ENCODE data around the gene SND1. TPM values are rescaled to one million over a fixed set of nuclear protein-coding genes. Genes with fewer than 3 reads are reported as not detected.

Gene SND1
- total and polyA plus RNA-seq, 2 of the 4 experiments (the other 2 are of a cell fraction) = 154 to 294 TPM

DNA sequence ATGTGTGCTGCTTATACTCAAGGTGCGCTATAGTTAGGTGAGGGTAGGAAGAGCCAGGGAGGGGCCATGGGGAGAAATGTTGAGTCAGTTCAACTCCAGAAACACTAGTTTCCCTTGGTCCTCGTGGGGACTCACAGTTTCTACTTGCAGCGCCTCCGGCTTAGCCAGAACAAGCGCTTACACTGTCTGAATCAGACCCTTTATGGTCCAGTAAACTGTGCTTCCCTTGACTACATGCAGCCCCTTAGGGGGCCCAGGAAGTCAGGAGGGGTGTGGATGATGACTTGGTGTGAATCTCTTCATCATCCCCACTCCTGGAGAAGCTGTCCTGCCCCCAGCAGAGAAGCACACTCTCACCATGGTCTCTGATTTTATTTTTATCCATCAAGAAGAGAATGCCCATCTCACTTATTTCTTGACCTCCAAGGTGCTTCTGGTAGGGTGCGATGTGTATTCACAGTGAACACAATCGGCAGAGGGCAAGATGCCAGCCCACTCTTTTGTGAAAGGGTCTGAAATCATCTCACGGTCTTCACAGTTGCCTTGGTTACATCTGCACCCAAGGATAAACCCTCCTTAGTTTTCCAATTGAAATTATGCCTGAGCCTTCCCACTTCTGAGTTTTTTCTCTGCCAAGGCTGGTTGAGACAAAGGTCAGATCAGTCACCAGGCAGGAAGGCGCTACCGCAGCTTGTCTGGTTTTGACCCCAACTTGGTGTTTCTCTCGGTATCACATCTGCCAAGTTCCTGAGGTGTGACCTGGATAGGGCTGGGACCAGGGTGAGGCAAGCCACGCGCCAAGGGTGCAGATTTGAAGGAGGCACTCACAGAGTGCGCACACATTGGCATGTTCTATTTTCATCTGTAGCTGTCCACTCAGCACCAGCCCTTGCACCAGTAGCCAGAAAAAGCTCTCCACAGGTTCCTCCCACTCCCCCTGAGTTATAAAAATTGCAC, 441.9 kb downstream of the SND1 start:
- no peak overlapping the region for H3K14ac ChIP-seq (replicated peaks; ENCODE audit: low read depth, low read length)

More for the DNA sequence above, 441.9 kb downstream of the SND1 start:
- Histone ChIP-seq H4K8ac (ENCODE audit: low read depth in 2 of 2, low read length in 2 of 2) (no peak overlapping the region), H3K9me1 (ENCODE audit: insufficient read depth, low read length) (peaks cover 15% of the 10 kb centered on the region), H3K27me3 (ENCODE audit: control insufficient read depth, insufficient read depth, low read length) (no peaks in the 10 kb centered on the region), H3K36me3 (ENCODE audit: control insufficient read depth, insufficient read depth, low read length) (peaks cover 53% of the 10 kb centered on the region), H4K20me1 (ENCODE audit: insufficient read depth, low read length) (no peaks in the 10 kb centered on the region; the same call in 1 of the 2 replicates), H4K91ac (ENCODE audit: insufficient read depth, low read depth, low read length) (no peak overlapping the region), H3K18ac (ENCODE audit: low read depth, low read length) (no peak overlapping the region), H2BK5ac (ENCODE audit: low read depth, low read length, poor library complexity, severe bottlenecking) (no peak overlapping the region), H4K5ac (ENCODE audit: low read depth, low read length) (no peak overlapping the region), H3K9me3 (ENCODE audit: control insufficient read depth, insufficient read depth, low read length) (no peaks in the 10 kb centered on the region), H2BK120ac (ENCODE audit: low read depth, low read length) (no peak overlapping the region), H2AK5ac (ENCODE audit: low read depth, low read length) (no peak overlapping the region), H3K4me1 (ENCODE audit: control insufficient read depth, insufficient read depth, low read length) (no peaks in the 10 kb centered on the region; the same call in 1 of the 2 replicates), H3K4ac (ENCODE audit: low read depth, low read length) (no peak overlapping the region), H2AK9ac (replicated peaks; ENCODE audit: low read depth, low read length, poor library complexity) (no peak overlapping the region), H3K23ac (ENCODE audit: low read depth, low read length) (no peak overlapping the region), H3K4me3 (ENCODE audit: insufficient read depth, low read depth, low read length) (no peak overlapping the region), H3K4me2 (ENCODE audit: low read depth, low read length) (no peak overlapping the region), H2AFZ (replicated peaks; ENCODE audit: low read length, poor library complexity) (no peak overlapping the region), H3K56ac (ENCODE audit: extremely low read depth, insufficient read depth, low read length) (no peak overlapping the region), H3K27ac (ENCODE audit: insufficient read depth, low read length) (no peak overlapping the region), H2BK15ac (ENCODE audit: low read depth, low read length) (no peak overlapping the region), H2BK20ac (ENCODE audit: low read depth, low read length) (no peak overlapping the region), H3K9ac (ENCODE audit: low read depth, low read length) (no peak overlapping the region), H3K79me1 (ENCODE audit: low read depth in 1 of 2, low read length in 2 of 2) (no peaks in the 10 kb centered on the region; a peak in 1 of 4 replicates)
- intact Hi-C loops (cut with micrococcal nuclease) (no loop called here), dilution Hi-C loops (cut with HindIII; ENCODE audit: low sequenced_read_pairs, unreplicated experiment) (no loop called here), in situ Hi-C loops (cut with MboI; ENCODE audit: low sequenced_read_pairs) (no loop called here)
- BruUV-seq (replicated peaks) = no TSS peak
- no peak for DNase-seq
- TF ChIP-seq, protein P1, sequence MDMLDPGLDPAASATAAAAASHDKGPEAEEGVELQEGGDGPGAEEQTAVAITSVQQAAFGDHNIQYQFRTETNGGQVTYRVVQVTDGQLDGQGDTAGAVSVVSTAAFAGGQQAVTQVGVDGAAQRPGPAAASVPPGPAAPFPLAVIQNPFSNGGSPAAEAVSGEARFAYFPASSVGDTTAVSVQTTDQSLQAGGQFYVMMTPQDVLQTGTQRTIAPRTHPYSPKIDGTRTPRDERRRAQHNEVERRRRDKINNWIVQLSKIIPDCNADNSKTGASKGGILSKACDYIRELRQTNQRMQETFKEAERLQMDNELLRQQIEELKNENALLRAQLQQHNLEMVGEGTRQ (IDR thresholded peaks at IDR 0.05; ENCODE audit: low read depth, low read length) = no peak
- TF ChIP-seq CHD1 (IDR thresholded peaks at IDR 0.05; ENCODE audit: low read depth, low read length) = no peak
- no peak for TF ChIP-seq POLR2A (IDR thresholded peaks at IDR 0.05; ENCODE audit: low read depth, low read length)
- TF ChIP-seq, protein P2, sequence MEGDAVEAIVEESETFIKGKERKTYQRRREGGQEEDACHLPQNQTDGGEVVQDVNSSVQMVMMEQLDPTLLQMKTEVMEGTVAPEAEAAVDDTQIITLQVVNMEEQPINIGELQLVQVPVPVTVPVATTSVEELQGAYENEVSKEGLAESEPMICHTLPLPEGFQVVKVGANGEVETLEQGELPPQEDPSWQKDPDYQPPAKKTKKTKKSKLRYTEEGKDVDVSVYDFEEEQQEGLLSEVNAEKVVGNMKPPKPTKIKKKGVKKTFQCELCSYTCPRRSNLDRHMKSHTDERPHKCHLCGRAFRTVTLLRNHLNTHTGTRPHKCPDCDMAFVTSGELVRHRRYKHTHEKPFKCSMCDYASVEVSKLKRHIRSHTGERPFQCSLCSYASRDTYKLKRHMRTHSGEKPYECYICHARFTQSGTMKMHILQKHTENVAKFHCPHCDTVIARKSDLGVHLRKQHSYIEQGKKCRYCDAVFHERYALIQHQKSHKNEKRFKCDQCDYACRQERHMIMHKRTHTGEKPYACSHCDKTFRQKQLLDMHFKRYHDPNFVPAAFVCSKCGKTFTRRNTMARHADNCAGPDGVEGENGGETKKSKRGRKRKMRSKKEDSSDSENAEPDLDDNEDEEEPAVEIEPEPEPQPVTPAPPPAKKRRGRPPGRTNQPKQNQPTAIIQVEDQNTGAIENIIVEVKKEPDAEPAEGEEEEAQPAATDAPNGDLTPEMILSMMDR (conservative IDR thresholded peaks at IDR 0.05; ENCODE audit: low read depth, low read length) = no peak
- no peak for TF ChIP-seq SMC3 (IDR thresholded peaks at IDR 0.05; ENCODE audit: low read depth, low read length)
- TF ChIP-seq FOS (IDR thresholded peaks at IDR 0.05; ENCODE audit: low read depth, low read length) = no peak
- no peak for TF ChIP-seq NFE2L2 (IDR thresholded peaks at IDR 0.05; ENCODE audit: low read depth, low read length)
- no peak for ATAC-seq (ENCODE audit: low read depth)
- CTCF ChIA-PET = no interaction called here
- POLR2A ChIA-PET (ENCODE audit: unreplicated experiment) = no interaction called here
- 84% methylated on average over 6 of the region's 14 CpGs; no CpG with 5 or more reads in 1 of the 2 experiments for WGBS, 2 experiments (ENCODE audit: extremely low coverage in 2 of 2, insufficient read length in 1 of 2)
